ENCODE results near the gene DCST1. TPM values are rescaled to one million over a fixed set of nuclear protein-coding genes. Genes with fewer than 3 reads are reported as not detected.

Gene DCST1
- total and polyA plus RNA-seq, 2 of the 8 experiments (the other 6 are each of a cell fraction or from before 2014, with no cell fraction given) = not detected

DNA sequence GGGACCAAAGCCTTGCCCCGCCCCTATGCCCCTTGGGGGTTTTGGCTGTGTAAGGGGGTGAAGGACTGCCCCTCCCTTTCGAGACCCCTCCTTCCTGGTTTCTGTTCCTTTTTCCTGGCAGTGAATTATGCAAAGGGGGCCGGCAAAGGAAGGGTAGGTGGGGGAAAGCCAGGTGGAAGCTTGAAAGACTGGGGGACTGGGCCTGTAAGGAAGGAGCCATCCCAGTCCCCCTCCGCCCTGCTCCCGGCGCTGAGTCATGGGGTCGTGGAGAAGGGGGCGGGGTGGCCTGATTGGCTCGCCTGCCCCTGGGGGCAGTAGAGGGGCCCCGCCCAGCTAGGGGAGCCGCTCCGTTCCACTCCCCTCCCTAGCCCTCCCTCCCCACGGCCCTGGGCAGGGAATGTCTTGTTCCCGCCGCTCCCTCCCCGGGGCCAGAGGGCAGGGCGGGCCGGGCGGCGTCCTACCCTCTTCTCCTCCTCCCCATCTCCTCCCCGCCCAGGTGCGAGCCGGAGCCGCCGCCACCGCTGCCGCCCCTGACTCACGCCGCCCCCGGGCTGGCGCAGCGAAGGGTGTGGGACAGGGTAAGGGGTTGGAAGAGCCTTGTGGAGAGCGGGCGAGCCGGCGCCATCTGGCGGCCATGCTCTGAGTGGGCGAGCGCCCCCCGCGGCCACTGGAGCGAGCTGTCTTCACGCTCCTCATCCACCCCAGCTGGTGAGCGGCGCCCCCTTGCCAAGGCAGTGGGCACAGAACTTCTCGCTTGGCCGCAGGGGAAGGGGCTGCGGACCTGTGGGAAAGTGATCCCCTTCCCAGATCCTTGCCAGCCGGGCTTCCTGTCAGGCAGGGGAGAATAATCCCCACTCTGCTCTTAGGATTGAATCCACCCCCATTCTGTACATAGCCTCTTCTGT is 16.3 kb upstream of the DCST1 start:
- Histone ChIP-seq H3K4ac (replicated peaks; ENCODE audit: insufficient read length, low read depth, low read length) (peak overlapping the region; percentile 58), H3K79me1 (ENCODE audit: low read depth, low read length) (peaks cover 3% of the 10 kb centered on the region; the same call in 1 of the 2 replicates), H3K9ac (replicated peaks in 1 of 4; ENCODE audit: extremely low read depth in 1 of 4, low read depth in 3 of 4, low read length in 3 of 4) (peak overlapping the region in 2 of 4 experiments; percentile 38 to 41; a peak in 3 of 7 replicates), H3K23ac (ENCODE audit: insufficient read length) (no peak overlapping the region), H3K18ac (ENCODE audit: extremely low read depth, low read length) (peak overlapping the region; percentile 83), H3K56ac (replicated peaks; ENCODE audit: insufficient read length, low read depth, low read length) (no peak overlapping the region), H2BK15ac (ENCODE audit: low read length) (no peak overlapping the region; the same call in 1 of the 2 replicates), H4K91ac (replicated peaks; ENCODE audit: insufficient read length, low read length) (no peak overlapping the region), H2AFZ (ENCODE audit: low read length) (no peak overlapping the region), H2AK5ac (ENCODE audit: low read depth, low read length) (no peak overlapping the region), H3K36me3 (ENCODE audit: control insufficient read depth in 2 of 4, insufficient read depth in 4 of 4, low read length in 3 of 4) (peaks cover 0 to 29% (median 13%) of the 10 kb centered on the region in 4 experiments; a peak in 4 of 8 replicates), H3K27me3 (replicated peaks in 1 of 4; ENCODE audit: control insufficient read depth in 3 of 4, extremely low read depth in 1 of 4, insufficient read depth in 3 of 4, low read length in 3 of 4) (peaks cover 0 to 2% (median 0%) of the 10 kb centered on the region in 4 experiments; a peak in 1 of 7 replicates), H3K4me3 (ENCODE audit: extremely low read depth in 1 of 4, insufficient read depth in 2 of 4, low read depth in 3 of 4, low read length in 4 of 4) (peak overlapping the region; percentile 21 to 60 (median 39); a peak in 7 of 8 replicates), H3K79me2 (ENCODE audit: control insufficient read depth in 1 of 2, insufficient read depth in 2 of 2, low read length in 2 of 2) (peaks cover 0 to 9% of the 10 kb centered on the region in 2 experiments; a peak in 2 of 4 replicates), H2BK5ac (ENCODE audit: low read depth, low read length) (peak overlapping the region; percentile 85; the same call in 1 of the 2 replicates), H3K23me2 (ENCODE audit: low read depth, low read length) (no peaks in the 10 kb centered on the region), H3K4me2 (ENCODE audit: insufficient read depth in 1 of 2, low read depth in 2 of 2, low read length in 2 of 2) (peak overlapping the region; percentile 4 to 59; a peak in 3 of 4 replicates), H2BK120ac (replicated peaks; ENCODE audit: low read depth, low read length) (no peak overlapping the region), H3K27ac (ENCODE audit: low read depth, low read length) (peak overlapping the region; percentile 71; the same call in 1 of the 2 replicates), H4K8ac (ENCODE audit: extremely low read depth, insufficient read depth, low read length) (peak overlapping the region; percentile 45; the same call in 1 of the 2 replicates), H4K20me1 (replicated peaks in 1 of 2; ENCODE audit: control insufficient read depth in 1 of 2, insufficient read depth in 2 of 2, low read length in 2 of 2) (no peaks in the 10 kb centered on the region), H4K5ac (ENCODE audit: insufficient read length, low read depth, low read length) (peak overlapping the region; percentile 10), H3K14ac (ENCODE audit: insufficient read length) (no peak overlapping the region), H3K4me1 (replicated peaks in 1 of 4; ENCODE audit: control insufficient read depth in 3 of 4, insufficient read depth in 4 of 4, low read length in 3 of 4) (peaks cover 8 to 23% (median 16%) of the 10 kb centered on the region in 4 experiments), H2BK20ac (ENCODE audit: low read length) (0 out of 2 replicates have a peak overlapping the region, but pooled peaks have one; percentile 80), H3K9me3 (ENCODE audit: insufficient read depth in 2 of 2, low read depth in 1 of 2, low read length in 1 of 2) (no peaks in the 10 kb centered on the region), H2BK12ac (ENCODE audit: low read depth, low read length) (peak overlapping the region; percentile 68)
- CTCF ChIA-PET (ENCODE audit: partially characterized antibody) = interaction anchor here (0.6 to 18.6 kb wide), 25 partner anchors 8 to 210 kb away, joined by 3 to 354 read pairs (median 4); partner anchors contain the start of genes ADAM15, DCST1, DCST2 and EFNA4
- POLR2A ChIA-PET (ENCODE audit: partially characterized antibody) = interaction anchor here (0.6 to 14.8 kb wide), 15 partner anchors 12 to 180 kb away, joined by 3 to 128 read pairs (median 5); partner anchors contain the start of genes ADAM15, CKS1B, DCST1 and DCST2
- 6% methylated on average over 18 of the region's 49 CpGs; no CpG with 5 or more reads in 1 of the 2 experiments for WGBS, 2 experiments (ENCODE audit: extremely low coverage in 1 of 2, insufficient coverage in 1 of 2, insufficient read length in 1 of 2, insufficient replicate concordance in 2 of 2, low coverage in 1 of 2, low lambda C conversion rate in 2 of 2, missing lambda C conversion rate in 1 of 2)
- DNase-seq (ENCODE audit: low read depth in 1 of 2, low spot score in 2 of 2) = peak; percentile 89 to 92
- no peak for FAIRE-seq
